Stimulated activated CD8-positive, alpha-beta memory T cell treated with anti-CD3 and anti-CD28 coated beads, Interleukin-15, amount 100 ng/mL, for 4 hours (primary cell): Measurements from ENCODE around the gene HPS6.
"Not testable (repeated sequence)": the region's sequence is repeated elsewhere in the genome, so short reads cannot be mapped to it uniquely, and the experiment has no call there.

Experiments
- DNase-seq, 2 donors: peaks; one replicate each; pipeline ENCODE4 v3.0.0-alpha.2; 2020; ENCODE audit warnings: low read depth in 2 of 2

Gene HPS6

DNA sequence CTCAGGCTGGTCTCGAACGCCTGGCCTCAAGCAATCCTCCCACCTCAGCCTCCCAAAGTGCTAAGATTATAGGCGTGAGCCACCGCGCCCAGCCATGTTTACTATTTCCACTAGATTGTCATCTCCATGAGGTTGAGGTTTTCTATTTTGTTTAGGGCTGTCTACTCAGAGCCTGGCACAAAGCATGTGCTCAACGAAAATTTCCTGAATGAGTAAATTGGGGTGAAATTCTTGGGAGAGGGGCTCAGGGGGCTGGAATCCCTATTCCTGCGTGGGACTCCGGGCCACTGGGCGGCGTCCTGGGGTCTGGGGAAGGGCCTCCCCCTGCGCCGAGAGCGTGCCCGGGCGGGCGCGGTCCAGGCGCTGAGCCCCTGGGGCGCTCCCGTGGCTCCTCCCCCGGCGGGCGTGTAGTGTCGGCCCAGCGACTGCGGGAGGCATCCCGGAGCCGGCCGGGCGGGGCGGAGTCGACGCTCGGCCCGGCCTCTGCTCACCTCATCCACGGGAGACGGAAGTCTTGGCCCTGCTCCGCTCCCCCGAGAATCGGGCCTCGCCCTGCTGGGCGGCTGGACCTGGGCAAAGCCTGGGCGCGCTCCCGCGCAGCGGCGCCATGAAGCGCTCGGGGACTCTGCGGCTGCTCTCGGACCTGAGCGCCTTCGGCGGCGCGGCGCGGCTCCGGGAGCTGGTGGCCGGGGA, at the start of gene HPS6:
TSS of gene HPS6 (plus strand) at position 482 of the 693 bp plus-strand sequence. CDS start at position 608, 126 bp downstream.
- DNase-seq = peak; percentile 71 to 79

DNA sequence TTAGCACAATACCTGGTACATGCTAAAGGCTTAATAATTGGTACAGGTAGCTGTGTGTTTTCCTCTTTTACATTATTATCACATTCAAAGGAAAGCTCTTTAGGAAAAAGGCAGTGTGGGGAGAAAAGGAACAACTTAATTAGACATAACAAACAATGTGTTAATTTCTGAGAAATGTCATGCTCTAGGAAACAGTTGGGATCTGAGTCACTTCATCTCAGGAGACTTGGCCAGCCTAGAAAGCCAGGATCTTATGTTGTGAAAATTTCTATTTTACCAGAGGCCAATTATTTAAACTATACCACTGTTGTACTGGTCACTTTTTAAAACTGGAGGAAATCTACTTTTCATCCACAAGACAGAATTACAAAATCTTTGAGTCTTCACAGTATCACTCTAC, 48.7 kb upstream of the HPS6 start:
- DNase-seq = no peak

DNA sequence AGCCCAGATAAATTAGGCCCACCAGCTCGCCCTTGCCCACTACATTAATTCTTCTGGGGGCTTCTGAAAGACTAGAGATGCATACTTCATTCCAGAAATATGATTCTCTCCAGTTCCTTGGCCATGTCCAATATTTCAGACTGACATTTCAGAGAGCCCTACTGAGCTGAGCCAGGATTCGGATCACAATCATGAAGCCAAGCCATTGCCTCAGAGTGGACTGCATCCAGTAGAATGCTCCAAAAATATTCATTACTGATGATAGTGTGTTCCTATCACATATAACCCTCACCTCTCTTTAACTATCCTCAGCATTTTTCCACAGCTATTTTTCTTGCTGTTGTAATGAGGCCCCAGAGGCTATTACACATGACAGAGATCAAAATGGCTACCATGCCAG, 47.9 kb upstream of the HPS6 start:
- DNase-seq = no peak

DNA sequence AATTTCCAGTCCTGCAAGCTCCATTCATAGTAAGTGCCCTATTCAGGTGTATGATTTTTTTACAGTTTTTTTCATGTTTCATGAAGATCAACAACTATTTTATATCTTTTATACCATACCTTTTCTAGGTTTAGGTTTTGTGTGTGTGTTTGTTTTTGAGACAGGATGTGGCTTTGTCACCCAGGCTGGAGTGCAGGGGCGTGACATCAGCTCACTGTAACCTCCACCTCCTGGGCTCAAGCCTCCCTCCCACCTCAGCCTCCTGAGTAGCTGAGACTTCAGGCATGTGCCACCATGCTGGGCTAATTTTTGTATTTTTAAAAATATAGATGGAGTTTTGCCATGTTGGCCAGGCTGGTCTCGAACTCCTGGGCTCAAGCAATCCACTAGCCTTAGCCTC, 44.2 kb upstream of the HPS6 start:
- no peak for DNase-seq

DNA sequence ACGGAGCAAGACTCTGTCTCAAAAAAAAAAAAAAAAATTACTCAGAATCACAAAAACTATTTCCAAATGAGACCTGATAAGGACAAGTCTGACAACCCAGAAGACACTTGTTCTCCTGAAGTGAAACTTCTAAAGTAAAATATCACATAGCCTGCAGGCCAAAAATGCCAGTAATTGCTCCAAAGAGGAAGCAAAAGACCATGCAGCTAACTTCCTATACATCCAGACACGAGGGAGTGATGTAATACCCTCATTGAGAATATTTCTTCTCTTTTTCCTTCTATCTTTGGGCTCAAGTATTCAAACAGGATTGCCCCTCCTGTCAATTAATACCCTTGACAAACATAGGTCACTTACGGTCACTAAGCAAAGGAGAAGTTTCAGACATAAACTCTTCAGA, 40.4 kb upstream of the HPS6 start:
- no peak for DNase-seq

DNA sequence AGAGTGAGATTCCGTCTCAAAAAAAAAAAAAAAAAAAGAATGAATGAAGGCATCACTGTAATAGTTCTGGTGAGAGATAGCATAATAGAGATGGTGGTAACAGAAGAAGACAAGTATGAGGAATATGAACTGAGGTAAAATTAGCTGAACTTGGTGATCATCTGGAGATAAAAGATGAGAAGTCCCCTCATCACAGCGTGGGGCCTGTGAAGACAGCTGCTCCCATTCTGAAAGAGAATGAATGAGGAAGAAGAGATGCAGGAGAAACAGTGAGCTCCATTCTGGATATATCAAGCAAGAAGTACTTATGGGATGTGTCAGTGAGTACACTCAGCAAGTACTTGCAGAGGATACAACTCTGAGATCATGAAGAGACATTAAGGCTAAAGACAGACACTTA, 37.9 kb upstream of the HPS6 start:
- no peak for DNase-seq

DNA sequence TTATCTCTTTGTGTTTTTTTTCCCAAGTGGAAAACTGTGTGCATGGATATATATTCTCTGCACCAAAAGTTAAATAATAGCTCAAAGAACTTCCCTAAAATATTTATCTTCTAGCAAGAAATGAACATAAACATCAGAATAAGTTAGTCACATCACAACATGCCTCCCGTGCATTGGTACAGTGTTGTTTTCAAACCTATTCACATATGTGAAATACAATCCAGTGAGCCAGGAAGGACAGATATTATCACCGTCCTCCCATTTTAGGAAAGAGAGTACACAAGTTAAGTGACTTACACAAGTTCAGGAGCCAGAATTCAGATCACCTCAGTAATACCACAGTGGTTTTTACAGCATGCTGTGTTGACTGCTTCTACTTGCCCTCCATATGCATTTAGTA, 31.4 kb upstream of the HPS6 start:
- DNase-seq = no peak

DNA sequence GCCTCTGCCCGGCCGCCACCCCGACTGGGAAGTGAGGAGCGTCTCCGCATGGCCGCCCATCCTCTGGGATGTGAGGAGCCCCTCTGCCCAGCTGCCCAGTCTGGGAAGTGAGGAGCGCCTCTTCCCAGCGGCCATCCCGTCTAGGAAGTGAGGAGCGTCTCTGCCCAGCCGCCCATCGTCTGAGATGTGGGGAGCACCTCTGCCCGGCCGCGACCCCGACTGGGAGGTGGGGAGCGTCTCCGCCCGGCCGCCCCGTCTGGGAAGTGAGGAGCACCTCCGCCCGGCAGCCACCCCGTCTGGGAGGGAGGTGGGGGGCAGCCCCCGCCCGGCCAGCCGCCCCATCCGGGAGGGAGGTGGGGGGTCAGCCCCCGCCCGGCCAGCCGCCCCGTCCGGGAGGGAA, 29.3 kb upstream of the HPS6 start:
- DNase-seq = not testable (repeated sequence)

DNA sequence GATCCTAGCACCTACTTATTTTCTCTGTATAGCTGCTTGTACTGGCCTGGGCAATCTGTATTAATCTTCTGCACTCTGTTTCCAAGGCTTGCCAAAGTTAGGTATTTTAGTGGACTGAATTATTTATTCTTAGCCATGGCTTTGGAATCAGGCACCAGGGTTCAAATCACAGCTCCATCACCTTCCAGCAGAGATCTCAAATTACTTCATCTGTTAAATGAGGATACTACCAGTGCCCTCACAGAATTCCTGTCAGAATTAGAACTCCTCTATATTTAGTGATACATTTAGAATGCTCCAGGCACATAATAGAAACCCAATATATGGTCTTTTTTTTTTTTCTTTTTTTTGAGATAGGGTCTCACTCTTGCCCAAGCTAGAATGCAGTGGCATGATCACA, 26.7 kb upstream of the HPS6 start:
- no peak for DNase-seq

DNA sequence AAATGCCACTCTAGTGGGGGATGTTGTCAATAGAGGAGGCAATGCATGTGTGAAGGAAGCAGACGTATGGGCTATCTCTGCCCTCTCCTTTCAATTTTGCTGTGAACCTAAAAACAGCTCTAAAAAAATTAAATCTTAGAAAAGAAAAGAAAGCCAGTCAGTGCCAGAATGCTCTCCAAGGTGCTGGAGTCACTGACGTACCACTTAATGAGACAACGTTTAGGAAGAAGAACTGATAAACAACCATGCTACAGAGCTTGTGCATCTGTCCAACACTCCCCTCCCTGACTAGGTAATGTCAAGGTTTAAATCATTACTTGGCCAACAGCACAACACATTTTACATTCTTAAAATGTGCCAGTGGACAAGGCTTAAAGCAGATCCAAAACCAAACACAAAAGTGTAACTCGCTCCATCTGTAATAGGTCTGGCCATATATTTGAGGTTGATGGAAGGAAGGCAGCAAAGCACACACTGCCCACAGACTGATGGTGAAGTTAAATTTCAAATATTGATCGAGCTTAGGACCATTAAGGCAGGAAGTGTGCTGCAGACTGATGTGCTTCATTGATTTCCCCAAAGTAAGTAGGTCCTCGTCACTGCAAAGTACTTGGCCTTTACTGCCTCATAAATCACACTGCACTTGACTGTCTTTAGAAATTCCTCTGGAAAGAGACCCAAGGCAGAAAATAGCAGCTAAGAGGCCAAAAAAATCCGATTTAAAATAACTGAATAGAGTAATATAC, 24.7 kb upstream of the HPS6 start:
- DNase-seq = no peak

DNA sequence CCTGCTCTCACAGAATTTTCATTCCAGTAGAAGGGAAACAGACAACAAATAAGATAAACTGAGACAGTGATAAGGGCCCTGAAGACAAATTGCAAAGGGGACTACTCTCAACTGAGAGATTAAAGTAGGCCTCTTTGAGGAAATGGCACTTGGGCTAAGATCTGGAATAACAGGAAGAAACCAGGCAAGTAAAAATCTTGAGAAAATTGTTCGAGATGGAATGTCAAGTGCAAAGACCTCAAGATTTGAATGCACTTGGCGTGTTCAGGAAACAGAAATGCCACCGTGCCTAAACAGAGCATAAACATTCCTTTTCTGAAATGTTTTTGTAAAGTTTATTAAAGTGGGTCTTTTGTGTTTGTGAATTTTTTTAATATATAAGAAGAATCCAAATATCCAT, 19.9 kb upstream of the HPS6 start:
- no peak for DNase-seq

DNA sequence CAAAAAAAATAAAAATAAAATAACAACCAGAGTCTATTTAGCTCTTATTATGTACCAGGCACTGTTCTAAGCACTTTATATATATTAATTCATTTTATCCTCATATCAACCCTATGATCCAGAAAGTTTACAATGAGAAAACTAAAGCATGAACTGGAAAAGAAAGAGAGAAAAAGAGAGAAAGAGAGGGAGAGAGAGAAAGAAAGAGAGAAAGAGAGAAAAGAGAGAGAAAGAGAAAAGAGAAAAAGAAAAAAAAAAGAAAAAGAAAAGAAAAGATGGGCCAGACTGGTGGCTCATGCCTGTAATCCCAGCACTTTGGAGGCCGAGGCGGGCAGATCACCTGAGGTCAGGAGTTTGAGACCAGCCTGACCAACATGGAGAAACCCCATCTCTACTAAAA, 19.1 kb upstream of the HPS6 start:
- no peak for DNase-seq

DNA sequence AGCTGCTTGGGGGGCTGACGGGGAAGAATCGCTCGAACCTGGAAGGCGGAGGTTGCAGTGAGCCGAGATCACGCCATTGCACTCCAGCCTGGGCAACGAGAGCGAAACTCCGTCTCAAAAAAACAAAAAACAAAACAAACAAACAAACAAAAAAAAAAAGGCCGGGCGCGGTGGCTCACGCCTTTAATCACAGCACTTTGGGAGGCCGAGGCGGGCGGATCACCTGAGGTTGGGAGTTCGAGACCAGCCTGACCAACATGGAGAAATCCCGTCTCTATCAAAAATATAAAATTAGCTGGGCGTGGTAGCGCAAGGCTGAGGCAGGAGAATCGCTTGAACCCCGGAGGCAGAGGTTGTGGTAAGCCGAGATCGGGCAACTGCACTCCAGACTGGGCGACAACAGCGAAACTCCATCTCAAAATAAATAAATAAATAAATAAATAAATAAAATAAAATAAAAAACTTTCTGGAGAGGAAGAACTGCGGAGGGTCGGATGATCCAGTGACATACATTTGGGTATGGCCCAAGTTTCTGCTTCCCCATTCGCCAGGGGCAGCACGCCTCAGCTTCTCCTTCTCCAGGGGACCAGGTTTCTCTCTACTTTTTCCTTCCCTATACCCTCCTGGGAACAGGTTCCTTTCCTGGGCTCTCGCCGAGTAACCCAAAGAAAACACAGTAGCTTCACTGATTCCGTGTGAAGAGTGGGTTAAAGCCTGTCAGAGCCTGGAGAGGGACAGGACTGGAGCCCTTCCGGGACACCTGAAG, 10.1 kb upstream of the HPS6 start:
- DNase-seq = not testable (repeated sequence)

DNA sequence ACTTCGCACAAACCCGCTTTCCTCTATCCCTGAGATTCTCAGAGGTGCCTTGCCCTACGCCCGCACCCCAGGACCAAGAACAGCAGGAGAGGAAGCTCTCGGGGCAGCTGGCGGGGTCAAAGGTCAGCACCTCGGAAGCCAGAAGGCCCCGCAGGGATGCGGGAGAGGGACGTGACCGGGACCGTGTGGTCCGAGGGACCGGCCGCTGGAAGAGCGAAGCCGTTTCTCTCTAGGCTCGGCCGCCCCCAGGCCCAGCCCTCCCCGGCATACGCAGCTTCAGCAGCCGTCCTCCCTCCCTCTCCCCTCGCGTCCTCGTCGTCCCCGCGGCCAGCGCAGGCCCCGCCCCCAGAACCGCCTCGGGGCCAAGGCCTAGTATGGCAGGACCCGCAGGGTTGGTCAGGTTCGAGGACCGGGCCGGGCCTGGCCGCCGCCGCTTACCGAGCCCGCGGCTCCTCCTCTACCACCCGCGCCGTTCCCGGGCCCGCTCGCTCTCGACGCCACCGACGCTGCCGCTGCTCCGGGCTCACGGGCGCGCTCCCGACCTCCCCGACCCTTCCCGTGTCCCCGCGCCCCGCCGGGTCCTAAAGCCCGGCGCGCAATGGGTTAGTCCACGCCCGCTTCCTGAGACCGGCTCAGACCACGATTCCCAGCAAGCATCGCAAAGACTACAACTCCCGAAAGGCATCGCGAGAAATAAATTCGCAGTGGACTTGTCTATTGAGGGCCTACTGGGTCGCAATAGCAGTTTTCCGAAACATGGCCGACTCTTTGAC, 9.3 kb upstream of the HPS6 start, which contains the start of gene ARMH3:
TSS of gene ARMH3 (minus strand) at position 527 of the 773 bp plus-strand sequence. CDS start 16,059 bp downstream, outside the sequence.
- DNase-seq = peak; percentile 75 to 81

DNA sequence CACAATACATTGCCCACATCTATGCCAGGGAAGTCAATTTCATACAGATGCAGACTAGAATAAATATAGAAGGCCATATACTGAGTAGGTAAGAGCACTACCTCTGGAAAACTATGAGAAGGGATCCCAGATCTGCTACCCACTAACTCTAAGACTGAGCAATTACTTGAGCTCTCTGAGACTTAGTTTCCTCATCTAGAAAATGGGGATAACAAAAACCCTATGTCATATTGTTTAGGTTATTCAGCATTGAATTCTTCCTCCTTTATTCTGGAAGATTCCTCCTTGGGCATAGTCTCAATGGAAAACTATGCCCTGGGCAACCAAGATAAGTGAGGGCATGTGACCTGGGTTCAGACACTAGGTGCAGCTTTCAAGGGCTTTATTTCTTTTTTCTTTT, 5.2 kb upstream of the HPS6 start:
- no peak for DNase-seq

DNA sequence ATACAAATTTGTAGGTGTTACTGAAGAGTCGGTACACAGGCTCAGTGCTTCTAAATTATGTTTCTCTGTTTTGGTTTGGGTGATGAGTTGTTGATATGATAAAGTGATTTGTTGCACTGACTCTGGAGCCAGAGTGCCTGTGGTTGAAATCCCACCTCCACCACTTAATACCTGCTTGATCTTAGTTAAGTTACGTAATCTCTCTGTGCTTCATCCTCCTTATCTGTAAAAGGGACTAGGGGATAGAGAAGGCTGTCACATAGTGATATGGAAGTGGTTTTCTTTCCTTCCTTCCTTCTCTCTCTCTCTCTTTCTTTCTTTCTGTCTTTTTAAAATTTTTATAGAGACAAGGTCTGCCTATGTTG, 664 bp upstream of the HPS6 start:
- no peak for DNase-seq

DNA sequence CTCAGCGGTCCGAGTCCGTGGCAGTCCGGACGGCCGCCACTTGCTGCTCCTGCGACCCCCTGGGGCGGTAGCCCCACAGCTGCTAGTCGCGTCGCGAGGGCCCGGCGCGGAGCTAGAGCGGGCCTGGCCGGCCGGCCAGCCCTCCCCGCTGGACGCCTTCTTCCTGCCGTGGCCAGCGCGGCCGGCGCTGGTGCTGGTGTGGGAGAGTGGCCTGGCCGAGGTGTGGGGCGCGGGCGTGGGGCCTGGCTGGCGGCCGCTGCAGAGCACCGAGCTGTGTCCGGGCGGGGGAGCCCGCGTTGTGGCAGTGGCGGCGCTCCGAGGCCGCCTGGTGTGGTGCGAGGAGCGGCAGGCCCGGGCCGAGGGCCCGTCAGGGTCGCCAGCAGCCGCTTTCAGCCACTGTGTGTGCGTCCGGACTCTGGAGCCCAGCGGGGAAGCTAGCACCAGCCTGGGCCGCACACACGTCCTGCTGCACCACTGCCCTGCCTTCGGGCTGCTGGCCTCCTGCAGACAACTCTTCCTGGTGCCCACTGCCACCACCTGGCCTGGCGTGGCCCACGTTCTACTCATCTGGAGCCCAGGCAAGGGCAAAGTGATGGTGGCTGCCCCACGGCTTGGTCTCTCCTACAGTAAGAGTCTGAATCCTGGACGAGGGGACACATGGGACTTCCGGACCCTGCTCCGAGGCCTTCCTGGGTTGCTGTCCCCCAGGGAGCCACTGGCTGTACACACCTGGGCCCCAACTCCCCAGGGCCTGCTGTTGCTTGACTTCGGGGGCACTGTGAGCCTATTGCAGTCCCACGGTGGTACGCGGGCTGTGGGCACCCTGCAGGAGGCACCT, 631 bp downstream of the HPS6 start:
- DNase-seq = no peak

DNA sequence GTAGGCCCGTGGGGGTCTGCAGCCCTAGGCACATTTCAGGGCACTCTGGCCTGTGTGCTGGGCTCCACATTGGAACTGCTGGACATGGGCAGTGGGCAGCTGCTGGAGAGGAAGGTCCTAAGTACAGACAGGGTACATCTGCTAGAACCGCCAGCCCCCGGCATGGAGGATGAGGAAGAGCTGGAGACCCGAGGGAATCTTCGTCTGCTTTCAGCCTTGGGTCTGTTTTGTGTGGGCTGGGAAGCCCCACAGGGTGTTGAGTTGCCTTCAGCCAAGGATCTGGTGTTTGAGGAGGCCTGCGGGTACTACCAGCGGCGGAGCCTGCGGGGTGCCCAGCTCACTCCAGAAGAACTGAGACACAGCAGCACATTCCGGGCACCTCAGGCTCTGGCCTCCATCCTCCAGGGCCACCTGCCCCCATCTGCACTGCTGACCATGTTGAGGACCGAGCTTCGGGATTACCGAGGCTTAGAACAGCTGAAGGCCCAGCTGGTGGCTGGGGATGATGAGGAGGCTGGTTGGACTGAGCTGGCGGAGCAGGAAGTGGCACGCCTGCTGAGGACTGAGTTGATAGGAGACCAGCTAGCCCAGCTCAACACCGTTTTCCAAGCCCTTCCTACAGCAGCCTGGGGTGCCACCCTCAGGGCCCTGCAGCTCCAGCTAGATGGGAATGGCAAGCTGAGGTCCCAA, 1.4 kb downstream of the HPS6 start:
- no peak for DNase-seq

DNA sequence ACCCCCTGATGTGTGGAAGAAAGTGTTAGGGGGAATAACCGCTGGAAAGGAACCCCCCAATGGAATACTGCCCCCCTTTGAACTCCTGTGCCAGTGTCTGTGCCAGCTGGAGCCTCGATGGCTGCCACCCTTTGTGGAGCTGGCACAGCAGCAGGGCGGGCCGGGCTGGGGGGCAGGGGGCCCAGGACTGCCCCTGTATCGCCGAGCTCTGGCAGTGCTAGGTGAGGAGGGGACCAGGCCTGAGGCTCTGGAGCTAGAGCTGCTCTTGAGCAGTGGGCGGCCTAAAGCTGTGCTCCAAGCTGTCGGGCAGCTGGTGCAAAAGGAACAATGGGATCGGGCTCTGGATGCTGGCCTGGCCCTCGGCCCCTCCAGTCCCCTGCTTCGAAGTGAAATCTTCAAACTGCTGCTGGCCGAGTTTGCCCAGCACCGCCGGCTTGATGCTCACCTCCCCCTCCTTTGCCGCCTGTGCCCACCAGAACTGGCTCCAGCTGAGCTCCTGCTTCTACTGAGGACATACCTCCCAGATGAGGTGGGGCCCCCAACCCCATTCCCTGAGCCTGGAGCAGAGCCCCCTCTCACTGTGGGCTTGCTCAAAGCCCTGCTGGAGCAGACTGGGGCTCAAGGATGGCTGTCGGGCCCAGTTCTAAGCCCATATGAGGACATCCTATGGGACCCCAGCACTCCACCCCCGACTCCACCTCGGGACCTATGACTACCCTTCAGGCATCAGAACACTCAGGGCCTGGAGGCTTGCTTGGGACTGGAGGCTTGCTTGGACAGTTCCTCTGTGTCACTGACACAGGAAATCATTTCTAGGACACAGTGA, 2.2 kb downstream of the HPS6 start:
- no peak for DNase-seq

DNA sequence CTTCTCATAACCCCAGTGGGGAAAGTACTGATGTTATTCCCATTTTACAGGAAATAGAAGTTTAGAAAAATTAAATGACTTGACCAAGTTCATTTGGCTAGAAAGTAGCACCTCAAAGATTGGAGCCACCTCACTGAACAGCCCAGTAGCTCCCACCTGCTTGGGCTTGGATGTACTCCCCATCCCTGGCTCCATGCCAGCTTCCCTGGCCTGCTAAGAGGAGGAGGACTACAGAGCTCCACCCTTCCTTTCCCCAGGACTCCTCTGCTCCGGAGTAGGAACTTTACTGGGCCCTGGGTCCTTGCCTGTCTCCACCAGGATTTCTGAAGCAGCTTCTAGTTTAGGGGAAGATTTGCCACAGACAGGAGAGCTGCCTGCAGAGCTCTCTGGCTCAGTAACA, 3.1 kb downstream of the HPS6 start:
- no peak for DNase-seq
